GM20431 (cell line): ENCODE measurements around the gene ITGA8.
"Not testable (repeated sequence)": the region's sequence is repeated elsewhere in the genome, so short reads cannot be mapped to it uniquely, and the experiment has no call there.

Experiments used
- in situ Hi-C: fragments of 300-500 bp; cut with MseI, MboI; formaldehyde crosslinking; loops from one replicate; pipeline ENCODE4 v1.15.0; 2020; ENCODE audit warnings: low sequenced_read_pairs; ENCODE audit not compliant: unreplicated experiment

ITGA8 gene

DNA sequence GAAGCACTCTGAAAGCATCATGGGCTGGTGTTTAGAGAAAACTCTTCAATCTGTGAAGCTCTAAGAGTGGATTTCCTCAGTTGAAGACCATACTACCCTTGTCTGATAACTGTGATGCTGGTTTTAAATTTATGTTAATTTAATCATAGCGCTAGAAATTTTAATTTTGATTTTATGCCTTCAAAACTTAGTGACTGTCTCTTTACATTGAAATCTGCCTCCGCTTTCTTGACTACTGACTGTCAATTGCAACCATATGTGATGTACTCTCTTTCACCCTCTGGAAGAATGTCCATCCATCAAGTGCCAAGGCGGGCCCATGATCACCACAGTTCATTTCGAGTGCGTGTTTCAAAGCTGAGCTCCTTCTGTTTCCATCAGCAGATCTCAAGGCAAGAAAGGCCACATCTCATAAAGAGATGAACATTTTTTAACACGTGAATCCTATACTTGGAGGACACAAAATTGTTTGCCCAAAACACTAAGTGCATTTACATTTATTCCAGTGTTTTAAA, 147.1 kb downstream of the ITGA8 start:
- in situ Hi-C loops: no loop called here

DNA sequence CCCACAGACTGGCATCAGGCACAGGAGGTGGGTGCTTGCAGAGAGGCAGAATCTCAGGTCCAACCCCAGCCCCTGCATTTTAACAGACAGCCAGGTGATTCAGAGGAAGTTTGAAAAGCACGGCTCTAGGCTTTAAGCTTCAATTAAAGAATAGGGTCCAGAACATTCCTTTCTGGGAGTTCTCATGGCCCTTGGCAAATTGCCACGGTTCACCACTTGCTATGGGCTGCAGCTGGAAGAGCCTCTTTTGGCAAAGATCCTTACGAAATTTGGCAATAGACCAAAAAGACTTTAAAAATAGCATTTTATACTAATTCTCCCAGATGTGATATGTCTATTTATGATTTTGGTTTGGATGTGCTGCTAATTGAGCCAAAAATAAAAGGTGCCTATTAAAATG, 148.1 kb downstream of the ITGA8 start:
- in situ Hi-C loops: no loop called here

DNA sequence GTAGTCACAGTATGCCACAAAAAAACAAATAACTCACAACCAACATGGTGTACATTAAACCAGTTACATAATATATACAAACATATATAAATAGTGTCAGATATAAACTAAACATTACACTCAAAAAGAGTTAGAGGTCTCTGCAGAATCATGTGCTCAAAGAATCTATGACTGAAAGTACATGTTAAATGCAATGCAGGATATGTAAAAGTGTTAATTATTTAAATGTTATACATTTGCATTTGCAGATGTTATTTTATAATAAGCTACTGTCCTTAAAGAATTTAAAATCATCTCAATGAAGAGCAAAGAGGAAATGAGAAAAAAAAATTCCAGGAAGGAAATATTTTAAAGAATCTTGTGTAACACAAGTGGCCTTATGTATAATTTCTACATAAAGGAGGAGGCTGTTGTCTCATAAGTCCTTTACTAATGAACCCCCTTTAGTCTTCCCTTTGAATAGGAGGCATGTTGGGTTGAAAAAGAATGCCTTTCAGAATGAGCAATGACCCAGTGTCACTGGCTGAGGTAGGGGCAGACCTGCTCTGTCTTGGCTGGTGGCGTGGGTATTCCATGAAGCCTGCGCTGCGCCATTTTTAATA, 148.9 kb downstream of the ITGA8 start:
- in situ Hi-C loops: no loop called here

DNA sequence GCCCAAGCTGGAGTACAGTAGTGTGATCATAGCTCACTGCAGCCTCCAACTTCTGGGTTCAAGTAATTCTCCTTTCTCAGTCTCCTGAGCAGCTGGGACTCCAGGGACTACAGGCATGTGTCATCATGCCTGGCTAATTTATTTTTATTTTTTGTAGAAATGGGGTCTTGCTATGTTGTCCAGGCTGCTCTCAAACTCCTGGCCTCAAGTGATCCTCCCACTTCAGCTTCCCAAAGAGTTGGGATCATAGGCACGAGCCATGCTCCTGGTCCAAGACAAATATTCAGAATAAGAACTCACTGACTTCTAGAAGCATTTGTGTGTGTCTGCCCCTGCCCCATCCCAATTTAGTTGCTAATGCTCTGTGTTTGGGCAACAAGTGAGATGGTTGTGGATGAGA, 151.8 kb downstream of the ITGA8 start:
- in situ Hi-C loops: no loop called here

DNA sequence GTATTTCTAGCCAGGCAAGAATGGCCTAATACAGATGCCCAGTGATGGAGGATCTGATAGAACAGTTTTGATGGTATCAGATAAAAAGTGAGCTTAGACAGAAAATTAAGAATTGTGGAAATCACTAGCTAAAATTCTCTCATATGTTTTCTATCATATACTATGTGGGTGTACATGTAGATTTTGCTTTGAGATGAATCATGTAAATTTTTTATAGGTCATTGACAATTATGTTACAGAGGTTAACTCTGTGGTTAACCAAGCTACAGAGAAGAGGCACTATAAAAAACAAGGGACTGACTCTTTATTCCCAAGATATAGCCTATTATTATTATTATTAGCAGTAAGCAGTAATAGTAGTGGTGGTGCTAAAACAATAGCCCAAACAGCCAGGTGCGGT, 156.5 kb downstream of the ITGA8 start:
- in situ Hi-C loops: no loop called here

DNA sequence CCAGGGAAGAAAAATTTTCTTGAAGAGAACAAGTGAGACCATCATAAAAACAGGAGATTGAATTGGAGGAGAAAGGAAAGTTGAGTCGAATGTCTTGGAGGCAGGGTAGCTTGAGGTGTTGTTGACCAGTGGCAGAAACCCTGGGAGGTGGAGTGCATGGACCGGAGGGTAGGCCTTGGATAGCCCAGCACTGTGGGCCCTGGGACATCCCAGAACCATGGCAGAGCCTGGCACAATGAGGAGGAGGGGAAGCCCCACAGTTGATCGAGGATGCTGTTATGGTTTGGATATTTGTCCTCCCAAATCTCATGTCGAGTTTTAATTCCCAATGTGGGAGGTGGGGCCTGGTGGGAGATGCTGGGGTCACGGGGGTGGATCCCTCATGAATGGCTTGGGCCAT, 157.1 kb downstream of the ITGA8 start:
- in situ Hi-C loops: no loop called here

DNA sequence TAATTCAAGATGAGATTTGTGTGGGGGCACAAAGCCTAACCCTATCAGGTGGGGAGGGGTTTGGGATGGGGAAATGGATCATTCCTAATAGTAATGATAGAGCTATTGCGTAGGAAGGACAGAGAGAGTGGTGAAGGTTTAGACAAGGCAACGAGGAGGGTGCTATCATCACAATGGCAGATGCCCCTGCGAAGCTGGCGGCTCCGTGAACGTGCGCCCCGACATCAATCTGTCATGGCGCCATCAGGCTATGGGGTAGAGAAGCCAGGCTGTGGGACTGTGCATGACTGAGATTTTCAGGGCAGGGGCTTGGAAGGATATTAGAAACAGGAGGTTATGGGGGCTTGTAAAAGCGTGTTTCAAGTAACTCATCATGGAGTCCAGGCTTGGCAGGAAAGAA, 157.6 kb downstream of the ITGA8 start:
- in situ Hi-C loops: no loop called here

DNA sequence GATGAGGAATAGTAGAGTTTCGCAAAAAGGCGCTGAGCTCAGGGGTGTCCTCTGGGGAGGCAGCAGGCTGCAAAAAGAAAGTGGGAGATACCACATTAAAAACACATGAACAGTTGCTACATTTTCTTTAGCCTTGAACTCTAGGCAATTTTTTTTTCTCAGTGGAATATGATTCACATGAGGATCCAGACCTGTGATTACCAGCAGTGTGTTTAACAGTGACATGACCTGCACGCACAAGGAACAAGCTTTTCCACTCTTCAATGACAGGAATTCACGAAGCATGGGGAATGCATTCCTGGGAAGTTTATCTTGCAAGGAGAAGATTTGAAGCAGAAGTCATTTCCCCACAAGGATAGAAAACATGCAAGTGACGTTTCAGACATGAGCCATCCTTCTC, 161.6 kb downstream of the ITGA8 start:
- in situ Hi-C loops: no loop called here

DNA sequence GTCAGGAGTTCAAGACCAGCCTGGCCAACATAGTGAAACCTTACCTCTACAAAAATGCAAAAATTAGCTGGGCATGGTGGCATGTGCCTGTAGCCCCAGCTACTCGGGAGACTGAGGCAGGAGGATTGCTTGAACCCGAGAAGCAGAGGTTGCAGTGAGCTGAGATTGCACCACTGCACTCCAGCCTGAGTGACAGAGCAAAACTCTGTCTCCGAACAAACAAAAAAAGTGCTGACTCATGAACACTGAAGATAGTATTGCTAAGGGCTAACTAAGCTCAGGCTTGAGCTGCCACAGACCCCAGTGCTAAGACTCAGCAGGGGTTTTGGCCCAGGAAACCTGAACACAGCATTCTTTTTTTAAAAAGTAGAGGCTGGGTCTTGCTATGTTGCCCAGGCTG, 162.6 kb downstream of the ITGA8 start:
- in situ Hi-C loops: not testable (repeated sequence)

DNA sequence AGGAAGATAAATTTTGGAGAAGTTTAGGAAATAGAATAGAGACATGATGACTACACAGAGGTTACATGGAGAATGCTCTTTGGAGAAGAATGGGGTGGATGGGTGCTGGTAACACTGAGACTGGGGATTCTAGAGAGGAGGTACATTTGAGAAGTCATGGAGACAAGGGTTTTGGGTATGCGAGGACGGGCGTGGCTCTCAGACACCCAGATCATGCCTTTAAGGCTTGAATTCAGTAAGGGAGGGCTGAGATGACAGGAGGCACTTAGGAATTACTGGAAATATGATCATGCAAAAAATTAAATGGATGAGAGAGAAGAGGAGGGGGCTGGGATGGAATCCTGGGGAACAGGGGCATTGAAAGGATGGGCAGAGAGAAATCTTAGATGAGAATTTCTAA, 168.8 kb downstream of the ITGA8 start:
- in situ Hi-C loops: no loop called here

DNA sequence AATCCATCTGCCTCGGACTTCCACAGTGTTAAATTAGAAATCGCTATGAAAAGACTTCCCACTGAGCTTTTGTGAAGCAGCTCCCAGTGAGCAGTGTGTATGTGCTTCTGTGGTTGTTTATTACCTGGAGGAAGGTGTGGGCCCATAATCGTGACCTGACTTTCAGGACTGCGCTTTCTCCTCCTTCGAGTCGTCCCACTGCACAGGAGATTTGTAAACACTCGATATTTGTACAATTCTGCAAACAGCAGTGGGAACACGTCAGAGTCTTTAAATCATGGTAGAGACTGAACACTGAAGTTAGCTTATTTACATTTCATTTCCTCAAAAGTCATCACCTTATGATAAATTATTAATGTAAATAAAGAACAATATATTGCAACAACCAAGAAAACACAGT, 171.4 kb downstream of the ITGA8 start:
- in situ Hi-C loops: no loop called here

DNA sequence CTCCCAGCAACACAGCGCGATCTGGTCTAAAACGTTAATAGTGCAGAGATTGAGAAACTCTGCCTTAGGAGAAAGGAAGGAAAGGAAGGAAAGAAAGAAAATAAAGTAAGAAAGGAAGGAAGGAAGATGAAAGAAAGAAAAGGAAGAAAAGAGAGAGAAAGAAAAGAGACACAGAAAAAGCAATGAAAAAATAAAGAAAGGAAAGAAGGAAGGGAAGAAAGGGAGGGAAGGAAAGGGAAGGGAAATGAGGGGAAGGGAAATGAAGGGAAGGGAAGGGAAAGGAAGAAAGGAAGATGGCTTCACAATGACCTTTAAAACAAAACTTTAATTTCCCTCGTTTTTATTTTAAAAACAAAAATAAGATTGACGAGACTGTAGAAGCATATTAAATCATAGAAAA, 173.1 kb downstream of the ITGA8 start:
- in situ Hi-C loops: no loop called here

DNA sequence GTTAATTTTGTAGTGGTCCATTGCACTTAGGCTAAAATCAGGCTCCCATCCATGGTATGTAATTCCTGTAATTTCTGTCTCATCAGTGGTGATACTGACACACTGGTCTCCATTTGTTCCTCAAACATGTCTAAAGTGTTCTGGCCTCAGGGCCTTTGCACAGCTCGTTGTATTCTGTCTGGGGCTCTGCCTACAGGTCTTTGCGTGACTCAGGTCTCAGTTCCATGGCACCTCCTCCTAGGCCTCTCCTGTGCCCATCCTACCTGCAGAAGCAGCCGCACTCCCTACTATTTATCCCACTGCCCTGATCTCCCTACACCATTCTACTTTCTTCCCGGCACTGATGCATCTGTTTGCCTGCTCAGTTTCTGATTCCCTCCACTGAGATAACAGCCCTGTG, 173.8 kb downstream of the ITGA8 start:
- in situ Hi-C loops: no loop called here

DNA sequence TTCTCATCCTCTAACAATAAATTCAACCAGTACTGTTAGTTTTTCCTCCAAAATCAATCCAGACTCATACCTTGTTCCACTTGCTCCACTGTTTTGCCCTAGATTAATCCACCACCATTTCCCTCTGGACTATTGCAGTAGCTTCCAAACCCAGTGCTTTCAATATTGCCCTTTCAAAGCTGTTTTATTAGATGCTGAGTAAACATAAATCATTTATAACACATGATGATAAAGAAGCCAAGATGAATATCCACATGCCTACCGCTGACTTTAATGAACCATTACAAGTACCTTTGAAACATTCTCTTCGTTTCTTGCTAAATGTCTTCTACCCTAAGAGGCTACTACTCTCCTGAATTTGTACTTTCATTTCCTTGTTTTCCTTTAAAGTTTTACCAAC, 174.5 kb downstream of the ITGA8 start:
- in situ Hi-C loops: no loop called here

DNA sequence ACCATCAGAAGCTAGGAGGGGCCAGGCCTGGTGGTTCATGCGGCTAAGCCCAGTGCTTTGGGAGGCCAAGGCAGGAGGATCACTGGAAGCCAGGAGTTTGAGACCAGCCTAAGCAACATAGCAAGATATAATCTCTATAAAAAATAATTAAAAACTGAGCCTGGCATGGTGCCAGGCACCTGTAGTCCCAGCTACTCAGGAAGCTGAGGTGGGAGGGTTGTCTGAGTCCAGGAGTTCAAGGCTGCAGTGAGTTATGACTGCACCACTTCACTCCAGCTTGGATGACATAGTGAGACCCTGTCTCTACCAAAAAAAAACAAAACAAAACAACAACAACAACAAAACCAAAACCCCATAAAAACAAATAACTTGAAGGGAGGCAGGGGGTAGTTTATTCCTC, 175.7 kb downstream of the ITGA8 start:
- in situ Hi-C loops: no loop called here

DNA sequence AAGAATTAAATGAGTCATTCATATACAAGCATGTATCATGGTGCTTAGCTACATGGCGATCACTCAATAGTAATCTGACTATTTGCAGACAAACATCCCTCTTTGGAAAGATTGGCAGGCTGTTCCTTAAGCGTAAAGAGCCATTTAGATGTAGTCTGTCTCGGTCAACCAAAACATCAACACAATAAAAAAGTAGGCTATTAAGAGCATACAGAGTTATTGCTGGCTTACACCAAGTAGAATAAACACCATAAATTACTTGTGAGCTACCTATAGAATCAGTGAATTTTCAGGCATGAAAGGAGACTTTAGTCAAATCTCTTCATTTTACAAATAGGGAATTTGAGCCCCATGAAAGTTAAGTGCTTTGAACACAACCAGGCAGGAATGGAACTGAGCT, 176.9 kb downstream of the ITGA8 start:
- in situ Hi-C loops: no loop called here

DNA sequence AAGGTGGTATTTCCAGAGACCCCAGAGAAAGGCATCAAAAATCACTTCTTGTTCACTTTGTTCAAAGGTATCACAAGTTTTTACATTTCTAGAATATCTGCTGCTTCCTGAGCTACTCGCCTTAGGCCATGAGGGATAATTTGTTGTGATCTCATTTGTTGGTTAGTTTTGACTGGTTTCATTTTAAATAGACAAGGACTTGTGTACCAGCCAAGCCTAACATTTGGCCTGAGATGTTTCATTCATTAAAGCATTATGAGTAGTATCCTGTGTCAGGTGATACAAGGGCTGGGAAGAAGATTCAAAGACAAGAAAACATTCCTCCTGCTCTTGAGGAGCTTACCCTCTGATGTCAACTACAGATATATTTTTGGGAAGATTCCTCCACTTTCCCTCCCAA, 178.3 kb downstream of the ITGA8 start:
- in situ Hi-C loops: no loop called here

DNA sequence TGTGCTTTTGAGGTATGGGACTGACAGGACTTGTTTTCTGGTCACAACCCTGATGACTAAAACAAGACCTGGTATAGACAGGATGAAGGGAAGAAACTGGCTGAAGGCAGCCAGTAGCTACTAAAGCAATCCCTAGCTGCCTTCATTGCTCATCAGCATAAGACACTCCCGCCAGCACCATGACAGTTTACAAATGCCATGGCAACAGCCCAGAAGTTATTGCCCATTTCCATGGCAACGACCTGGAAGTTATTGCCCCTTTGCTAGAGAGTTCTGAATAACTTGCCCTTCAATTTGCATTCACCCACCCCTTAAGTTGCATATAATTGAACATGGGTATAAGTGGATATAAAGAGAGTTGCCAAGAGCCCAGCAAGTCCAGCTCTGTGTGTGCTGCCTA, 179.0 kb downstream of the ITGA8 start:
- in situ Hi-C loops: no loop called here

DNA sequence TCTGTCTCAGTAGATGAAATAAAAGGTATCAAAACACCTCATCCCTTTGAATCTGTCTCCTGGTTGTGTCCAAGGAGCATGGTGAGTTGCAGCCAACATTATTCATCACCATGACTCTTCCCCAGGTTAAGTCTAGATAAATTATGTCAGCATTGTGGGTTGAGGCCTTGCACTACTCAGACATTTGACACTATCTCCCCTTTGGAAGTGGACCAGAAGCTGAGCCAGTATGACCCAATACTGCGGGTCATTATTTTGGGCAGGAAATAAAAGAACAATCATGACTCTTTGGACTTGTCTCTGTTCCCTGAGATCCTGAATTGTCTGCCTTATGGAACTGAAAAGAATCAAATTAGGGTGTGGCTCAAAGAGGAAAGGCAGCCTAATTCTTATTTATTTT, 180.5 kb downstream of the ITGA8 start:
- in situ Hi-C loops: no loop called here

DNA sequence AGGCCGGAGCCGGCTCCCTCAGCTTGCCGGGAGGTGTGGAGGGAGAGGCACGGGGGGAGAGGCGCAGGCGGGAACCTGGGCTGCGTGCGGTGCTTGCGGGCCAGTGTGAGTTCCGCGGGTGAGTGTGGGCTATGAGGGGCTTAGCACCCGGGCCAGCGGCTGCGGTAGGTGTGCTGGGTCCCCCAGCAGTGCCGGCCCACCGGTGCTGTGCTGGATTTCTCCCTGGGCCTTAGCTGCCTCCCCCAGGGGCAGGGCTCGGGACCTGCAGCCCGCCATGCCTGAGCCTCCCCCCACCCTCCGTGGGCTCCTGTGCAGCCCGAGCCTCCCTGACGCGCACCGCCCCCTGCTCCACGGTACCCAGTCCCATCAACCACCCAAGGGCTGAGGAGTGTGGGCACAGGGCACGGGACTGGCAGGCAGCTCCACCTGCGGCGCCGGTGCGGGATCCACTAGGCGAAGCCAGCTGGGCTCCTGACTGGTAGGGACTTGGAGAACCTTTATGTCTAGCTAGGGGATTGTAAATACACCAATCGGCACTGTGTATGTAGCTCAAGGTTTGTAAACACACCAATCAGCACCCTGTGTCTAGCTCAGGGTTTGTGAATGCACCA, 184.7 kb downstream of the ITGA8 start:
- in situ Hi-C loops: not testable (repeated sequence)

DNA sequence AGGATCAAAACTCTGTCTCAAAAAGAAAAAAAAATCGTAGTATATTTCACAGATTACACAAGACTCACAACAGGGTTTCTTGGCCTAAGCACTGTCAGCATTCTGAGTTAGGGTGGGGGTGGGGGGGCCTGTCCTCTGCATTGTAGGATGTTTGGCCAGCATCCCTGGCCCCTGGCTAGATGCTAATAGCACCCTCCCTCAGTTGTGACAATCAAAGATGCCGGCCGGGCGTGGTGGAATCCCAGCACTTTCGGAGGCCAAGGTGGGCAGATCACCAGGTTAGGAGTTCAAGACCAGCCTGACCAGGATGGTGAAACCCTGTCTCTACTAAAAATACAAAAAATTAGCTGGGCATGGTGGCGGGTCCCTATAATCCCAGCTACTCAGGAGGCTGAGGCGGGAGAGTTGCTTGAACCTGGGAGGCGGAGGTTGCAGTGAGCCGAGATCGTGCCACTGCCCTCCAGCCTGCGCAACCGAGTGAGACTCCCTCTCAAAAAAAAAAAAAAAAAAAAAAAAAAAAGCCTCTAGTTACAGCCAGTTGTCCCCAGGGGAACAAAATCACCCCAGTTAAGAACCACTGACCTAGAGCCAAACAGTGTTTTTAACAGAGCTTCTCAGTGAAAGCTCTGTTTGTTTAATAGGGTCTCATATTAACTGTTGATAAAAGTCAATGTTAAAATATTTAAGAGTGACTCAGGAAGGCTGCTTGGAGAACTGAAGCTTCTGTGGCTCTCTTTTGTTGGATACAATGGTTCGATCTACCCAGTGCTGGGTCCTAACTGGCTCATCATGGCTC, 187.6 kb downstream of the ITGA8 start:
- in situ Hi-C loops: no loop called here
